ENCODE results near the gene ANKRD23. TPM values are rescaled to one million over a fixed set of nuclear protein-coding genes. Genes with fewer than 3 reads are reported as not detected.
"Not testable (repeated sequence)": the region's sequence is repeated elsewhere in the genome, so short reads cannot be mapped to it uniquely, and the experiment has no call there.

Gene ANKRD23
- total and polyA plus RNA-seq, 9 donors: 4.1 to 8.1 (median 6.9) TPM

DNA sequence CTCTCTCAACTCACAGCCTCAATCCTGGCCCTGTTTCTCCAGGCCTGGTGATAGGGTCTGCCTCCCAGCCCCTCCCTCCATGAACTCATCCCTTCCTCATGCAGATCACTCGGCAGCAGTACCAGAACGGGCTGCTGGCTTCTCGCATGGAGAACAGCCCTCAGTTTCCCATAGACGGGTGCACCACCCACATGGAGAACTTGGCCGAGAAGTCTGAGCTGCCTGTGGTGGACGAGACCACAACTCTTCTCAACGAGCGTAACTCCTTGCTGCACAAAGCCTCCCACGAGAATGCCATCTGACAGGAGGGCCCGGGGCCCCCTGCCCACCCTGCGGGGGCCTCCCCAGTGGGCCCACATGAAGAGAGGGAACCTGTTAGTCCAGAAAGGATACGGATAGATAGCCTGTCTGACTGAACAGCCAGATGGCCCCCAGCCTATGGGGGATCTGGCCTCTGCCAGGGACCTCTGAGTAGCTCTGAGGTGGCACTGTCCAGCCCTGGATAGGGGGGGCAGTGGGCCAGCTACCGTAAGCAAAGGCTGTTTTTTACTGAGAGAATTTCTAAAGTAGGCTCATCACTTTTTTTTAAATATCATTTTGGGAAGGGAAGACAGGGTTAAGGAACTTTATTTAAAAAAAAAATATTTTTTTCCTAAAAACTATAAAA, 34.5 kb downstream of the ANKRD23 start:
- Histone ChIP-seq H3K4me1 (ENCODE audit: control insufficient read depth, insufficient read depth, low read length) (peaks cover 14% of the 10 kb centered on the region), H3K4me3 (ENCODE audit: low read length) (no peak overlapping the region), H3K9me3 (replicated peaks; ENCODE audit: control insufficient read depth, low read depth, low read length) (no peaks in the 10 kb centered on the region), H3K27ac (ENCODE audit: low read length) (no peak overlapping the region), H3K36me3 (ENCODE audit: control insufficient read depth, insufficient read depth, low read length) (peaks cover 12% of the 10 kb centered on the region), H3K27me3 (ENCODE audit: control insufficient read depth, insufficient read depth, low read length) (no peaks in the 10 kb centered on the region)
- 78% methylated on average over 10 of the region's 13 CpGs for WGBS (ENCODE audit: insufficient coverage)
- no peak for DNase-seq

GRCh38 chr2:96808176-96808837, 35.5 kb downstream of the ANKRD23 start:
- Histone ChIP-seq H3K9me3 (replicated peaks; ENCODE audit: control insufficient read depth, low read depth, low read length) (no peaks in the 10 kb centered on the region), H3K27me3 (ENCODE audit: control insufficient read depth, insufficient read depth, low read length) (no peaks in the 10 kb centered on the region), H3K4me1 (ENCODE audit: control insufficient read depth, insufficient read depth, low read length) (peaks cover 14% of the 10 kb centered on the region), H3K27ac (ENCODE audit: low read length) (no peak overlapping the region), H3K36me3 (ENCODE audit: control insufficient read depth, insufficient read depth, low read length) (peaks cover 12% of the 10 kb centered on the region), H3K4me3 (ENCODE audit: low read length) (no peak overlapping the region)
- DNase-seq: no peak
- 91% methylated on average over 3 of the region's 10 CpGs for WGBS (ENCODE audit: insufficient coverage)

DNA sequence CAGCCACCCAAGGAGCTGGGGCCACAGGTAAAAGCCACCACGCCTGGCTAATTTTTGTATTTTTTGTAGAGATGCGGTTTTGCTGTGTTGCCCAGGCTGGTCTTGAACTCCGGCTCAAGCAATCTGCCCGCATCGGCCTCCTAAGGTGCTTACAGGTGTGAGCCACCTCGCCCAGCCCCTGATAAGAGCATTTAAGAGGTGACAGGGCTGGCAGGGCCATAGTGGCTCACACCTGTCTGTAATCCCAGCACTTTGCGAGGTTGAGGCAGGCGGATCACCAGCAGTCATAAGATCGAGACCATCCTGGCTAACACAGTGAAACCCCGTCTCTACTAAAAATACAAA, 36.7 kb downstream of the ANKRD23 start:
- H3K4me3 ChIP-seq (ENCODE audit: low read length): no peak overlapping the region
- peaks cover 9% of the 10 kb centered on the region for H3K4me1 ChIP-seq (ENCODE audit: control insufficient read depth, insufficient read depth, low read length)
- no peaks in the 10 kb centered on the region for H3K9me3 ChIP-seq (replicated peaks; ENCODE audit: control insufficient read depth, low read depth, low read length)
- peaks cover 15% of the 10 kb centered on the region for H3K36me3 ChIP-seq (ENCODE audit: control insufficient read depth, insufficient read depth, low read length)
- WGBS (ENCODE audit: insufficient coverage): 92% methylated on average over 6 of the region's 10 CpGs
- no peak overlapping the region for H3K27ac ChIP-seq (ENCODE audit: low read length)
- H3K27me3 ChIP-seq (ENCODE audit: control insufficient read depth, insufficient read depth, low read length): no peaks in the 10 kb centered on the region
- DNase-seq: no peak

DNA sequence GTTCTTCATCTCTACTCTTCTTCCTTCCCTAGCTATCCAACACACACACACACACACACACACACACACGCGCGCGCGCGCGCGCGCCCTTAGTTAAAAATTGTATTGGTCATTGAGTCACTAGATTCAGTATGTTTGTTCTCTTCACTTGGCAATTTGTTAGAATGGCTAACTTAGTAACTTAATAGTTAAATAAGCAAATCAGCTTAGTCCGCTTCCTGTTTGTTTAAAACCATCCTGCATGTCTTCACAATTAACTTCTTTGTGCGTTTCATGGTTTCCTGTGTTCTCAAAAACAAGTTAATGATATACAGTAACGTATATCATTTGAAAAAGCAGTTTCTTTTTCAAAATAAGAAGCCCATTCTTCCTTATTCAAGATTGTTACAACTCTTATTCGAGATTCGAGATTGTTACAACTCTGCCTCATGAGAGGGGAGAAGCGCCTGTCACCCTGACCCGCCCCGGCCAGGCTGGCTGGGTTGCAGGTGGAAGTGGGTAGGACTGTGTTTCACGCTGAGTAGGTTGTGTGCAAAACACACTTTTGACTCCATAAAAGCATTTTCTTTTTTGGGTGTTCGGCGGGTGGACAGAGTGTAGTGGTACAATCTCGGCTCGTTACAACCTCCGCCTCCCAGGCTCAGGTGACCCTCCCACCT, 37.2 kb downstream of the ANKRD23 start:
- H3K4me3 ChIP-seq (ENCODE audit: low read length): no peak overlapping the region
- no peak overlapping the region for H3K27ac ChIP-seq (ENCODE audit: low read length)
- 60% methylated on average over 1 of the region's 23 CpGs for WGBS (ENCODE audit: insufficient coverage)
- peaks cover 19% of the 10 kb centered on the region for H3K36me3 ChIP-seq (ENCODE audit: control insufficient read depth, insufficient read depth, low read length)
- H3K4me1 ChIP-seq (ENCODE audit: control insufficient read depth, insufficient read depth, low read length): peaks cover 5% of the 10 kb centered on the region
- H3K27me3 ChIP-seq (ENCODE audit: control insufficient read depth, insufficient read depth, low read length): no peaks in the 10 kb centered on the region
- DNase-seq: no peak
- H3K9me3 ChIP-seq (replicated peaks; ENCODE audit: control insufficient read depth, low read depth, low read length): no peaks in the 10 kb centered on the region

DNA sequence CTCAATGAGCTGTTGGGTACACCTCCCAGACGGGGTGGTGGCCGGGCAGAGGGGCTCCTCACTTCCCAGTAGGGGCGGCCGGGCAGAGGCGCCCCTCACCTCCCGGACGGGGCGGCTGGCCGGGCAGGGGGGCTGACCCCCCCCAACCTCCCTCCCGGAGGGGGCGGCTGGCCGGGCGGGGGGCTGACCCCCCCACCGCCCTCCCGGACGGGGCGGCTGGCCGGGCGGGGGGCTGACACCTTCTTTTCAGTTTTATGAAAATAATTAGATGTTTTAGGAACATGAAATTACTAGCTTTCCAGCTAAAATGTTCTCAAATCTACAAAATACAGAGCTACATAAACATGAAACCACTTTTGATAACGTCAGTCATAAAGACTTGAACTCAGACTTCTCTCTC, 37.9 kb downstream of the ANKRD23 start:
- H3K27me3 ChIP-seq (ENCODE audit: control insufficient read depth, insufficient read depth, low read length); DNase-seq; H3K4me3 ChIP-seq (ENCODE audit: low read length); H3K4me1 ChIP-seq (ENCODE audit: control insufficient read depth, insufficient read depth, low read length); H3K9me3 ChIP-seq (replicated peaks; ENCODE audit: control insufficient read depth, low read depth, low read length); H3K27ac ChIP-seq (ENCODE audit: low read length): not testable (repeated sequence)
- no CpG with 5 or more reads among the region's 20 CpGs for WGBS (ENCODE audit: insufficient coverage)
- peaks cover 22% of the 10 kb centered on the region for H3K36me3 ChIP-seq (ENCODE audit: control insufficient read depth, insufficient read depth, low read length)

DNA sequence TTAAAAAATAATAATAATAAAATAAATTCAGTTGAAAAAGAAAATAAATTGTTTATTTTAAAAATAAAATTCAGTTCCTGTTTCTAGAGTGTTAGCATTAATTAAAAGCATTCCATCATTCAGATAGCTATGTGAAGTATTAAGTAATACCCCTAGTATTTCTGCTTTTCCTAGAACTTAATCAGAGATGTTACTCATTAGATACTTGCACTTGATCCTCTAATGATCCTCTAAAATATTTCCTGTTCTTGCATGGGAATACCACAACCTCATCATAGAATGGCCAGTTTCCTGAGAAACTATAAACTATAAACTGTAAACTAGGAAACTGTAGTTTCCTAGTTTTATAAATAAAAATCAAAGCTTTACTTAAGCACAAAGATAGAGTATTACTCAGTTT, 38.8 kb downstream of the ANKRD23 start:
- no peaks in the 10 kb centered on the region for H3K9me3 ChIP-seq (replicated peaks; ENCODE audit: control insufficient read depth, low read depth, low read length)
- no peak for DNase-seq
- H3K27ac ChIP-seq (ENCODE audit: low read length): no peak overlapping the region
- H3K4me1 ChIP-seq (ENCODE audit: control insufficient read depth, insufficient read depth, low read length): peaks cover 8% of the 10 kb centered on the region
- peaks cover 28% of the 10 kb centered on the region for H3K36me3 ChIP-seq (ENCODE audit: control insufficient read depth, insufficient read depth, low read length)
- no peaks in the 10 kb centered on the region for H3K27me3 ChIP-seq (ENCODE audit: control insufficient read depth, insufficient read depth, low read length)
- H3K4me3 ChIP-seq (ENCODE audit: low read length): no peak overlapping the region

GRCh38 chr2:96802721-96803120, 41.1 kb downstream of the ANKRD23 start:
- Histone ChIP-seq H3K27me3 (ENCODE audit: control insufficient read depth, insufficient read depth, low read length) (no peaks in the 10 kb centered on the region), H3K4me1 (ENCODE audit: control insufficient read depth, insufficient read depth, low read length) (peaks cover 8% of the 10 kb centered on the region), H3K36me3 (ENCODE audit: control insufficient read depth, insufficient read depth, low read length) (peaks cover 40% of the 10 kb centered on the region), H3K4me3 (ENCODE audit: low read length) (no peak overlapping the region), H3K27ac (ENCODE audit: low read length) (no peak overlapping the region), H3K9me3 (replicated peaks; ENCODE audit: control insufficient read depth, low read depth, low read length) (no peaks in the 10 kb centered on the region)
- DNase-seq: no peak
- WGBS (ENCODE audit: insufficient coverage): 87% methylated on average over 5 of the region's 7 CpGs

- peaks cover 8% of the 10 kb centered on the region for H3K4me1 ChIP-seq (ENCODE audit: control insufficient read depth, insufficient read depth, low read length)
- H3K27ac ChIP-seq (ENCODE audit: low read length): no peak overlapping the region
- 85% methylated on average over 10 of the region's 10 CpGs for WGBS (ENCODE audit: insufficient coverage)
- H3K4me3 ChIP-seq (ENCODE audit: low read length): no peak overlapping the region
- H3K36me3 ChIP-seq (ENCODE audit: control insufficient read depth, insufficient read depth, low read length): peaks cover 48% of the 10 kb centered on the region
- H3K9me3 ChIP-seq (replicated peaks; ENCODE audit: control insufficient read depth, low read depth, low read length): no peaks in the 10 kb centered on the region
- no peak for DNase-seq
- no peaks in the 10 kb centered on the region for H3K27me3 ChIP-seq (ENCODE audit: control insufficient read depth, insufficient read depth, low read length)
These were observed 41.8 kb downstream of the ANKRD23 start for GRCh38 chr2:96801786-96802595.

- 46% methylated on average over 14 of the region's 15 CpGs for WGBS (ENCODE audit: insufficient coverage)
- Histone ChIP-seq H3K4me3 (ENCODE audit: low read length) (no peak overlapping the region), H3K27ac (ENCODE audit: low read length) (no peak overlapping the region), H3K4me1 (ENCODE audit: control insufficient read depth, insufficient read depth, low read length) (peaks cover 8% of the 10 kb centered on the region), H3K9me3 (replicated peaks; ENCODE audit: control insufficient read depth, low read depth, low read length) (no peaks in the 10 kb centered on the region), H3K36me3 (ENCODE audit: control insufficient read depth, insufficient read depth, low read length) (peaks cover 50% of the 10 kb centered on the region), H3K27me3 (ENCODE audit: control insufficient read depth, insufficient read depth, low read length) (no peaks in the 10 kb centered on the region)
- peak; percentile 70 for DNase-seq
These were observed 42.6 kb downstream of the ANKRD23 start for GRCh38 chr2:96801005-96801785.
